ENCODE measurements around the gene BOD1L2.

- no peak for TF ChIP-seq CTCF (IDR thresholded peaks at IDR 0.05)
- TF ChIP-seq POLR2A (IDR thresholded peaks at IDR 0.05; ENCODE audit: low read depth): no peak
- no peak for TF ChIP-seq EP300 (IDR thresholded peaks at IDR 0.05)
- no peak for TF ChIP-seq POLR2AphosphoS5 (IDR thresholded peaks at IDR 0.05)
Measured at GRCh38 chr18:57167617-57168308, 20.9 kb downstream of the BOD1L2 start.

Data from esophagus muscularis mucosa (tissue), 4 donors.